ENCODE measurements around the gene LLPH. TPM values are rescaled to one million over a fixed set of nuclear protein-coding genes. Genes with fewer than 3 reads are reported as not detected.
A peak's percentile ranks its signal among the peaks of the same experiment; 100 is the strongest.

Gene LLPH
- total RNA-seq, 1 donor: 5.1 TPM

DNA sequence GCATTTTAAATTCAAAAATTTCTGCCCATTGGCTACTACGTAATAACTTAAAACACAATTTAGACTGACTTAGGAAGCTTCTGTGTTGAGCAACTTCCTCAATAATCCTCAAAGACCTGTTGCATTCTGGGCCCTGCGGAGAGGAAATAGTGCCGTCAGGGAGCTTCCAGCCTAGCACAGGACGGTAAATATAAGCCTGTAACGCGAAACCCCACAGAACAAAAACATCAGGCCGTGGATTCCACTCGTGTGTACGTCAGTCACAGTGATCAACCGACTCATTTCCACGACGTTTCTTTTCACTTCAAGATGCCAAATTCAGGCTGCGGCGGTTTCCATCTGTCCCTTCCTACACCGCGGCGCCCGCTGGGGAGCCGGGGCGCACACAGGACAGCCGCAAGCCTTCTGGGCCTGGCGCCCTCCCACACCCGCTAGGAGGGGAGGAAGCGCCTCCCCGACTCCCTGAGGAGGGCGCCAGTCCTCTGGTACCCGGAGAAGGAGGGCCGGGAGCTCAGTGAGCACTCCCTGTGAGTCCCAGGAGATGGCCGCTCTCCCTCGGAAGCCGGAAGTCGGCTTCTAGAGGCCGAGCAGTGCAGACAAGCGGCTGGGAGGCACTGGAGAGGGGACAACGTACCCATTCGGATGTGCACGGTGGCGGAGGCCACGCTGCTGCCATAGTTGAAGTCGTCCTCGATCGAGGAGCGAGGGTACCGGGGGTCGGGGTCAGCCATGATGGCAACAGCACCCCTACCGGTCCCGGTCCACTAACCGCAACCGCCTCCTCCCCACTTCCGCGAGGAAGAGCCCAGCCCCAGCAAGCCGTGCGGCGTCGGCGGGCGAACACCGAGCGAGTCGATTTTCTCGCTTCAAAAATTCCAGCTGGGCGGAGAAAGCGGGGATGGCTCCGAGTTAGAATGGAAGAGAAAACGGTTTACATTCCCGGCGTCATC, 38.9 kb upstream of the LLPH start, which contains the start of gene TMBIM4:
TSS of gene TMBIM4 (minus strand) at position 776 of the 950 bp plus-strand sequence. CDS start at position 731, 45 bp downstream.
- H3K27ac ChIP-seq (ENCODE audit: low read depth, low read length): peak within 1 kb of the TSS; percentile 98
- peaks cover 10% of the 10 kb centered on the region for H3K4me1 ChIP-seq (ENCODE audit: insufficient read depth, low read length)
- peak; percentile 95 for DNase-seq (ENCODE audit: insufficient read length, low spot score, missing footprints)
- TF ChIP-seq CTCF (IDR thresholded peaks at IDR 0.05; ENCODE audit: extremely low read depth, low read depth, low read length): peak; percentile 46
- peak within 1 kb of the TSS; percentile 95 for H3K4me3 ChIP-seq (ENCODE audit: insufficient read depth, low read length)
- peak within 1 kb of the TSS; percentile 97 for H3K4me2 ChIP-seq (ENCODE audit: insufficient read depth, low read length)
- peaks cover 3% of the 10 kb centered on the region for H3K36me3 ChIP-seq (ENCODE audit: insufficient read depth, low read length)
- no peaks in the 10 kb centered on the region for H3K27me3 ChIP-seq (ENCODE audit: insufficient read depth, low read length)
- peaks cover 42% of the 10 kb centered on the region for H3K79me2 ChIP-seq (ENCODE audit: insufficient read depth, low read length)
- no peaks in the 10 kb centered on the region for H4K20me1 ChIP-seq (ENCODE audit: insufficient read depth, low read length)
- H2AFZ ChIP-seq (ENCODE audit: low read length): peak within 1 kb of the TSS; percentile 99
- no peaks in the 10 kb centered on the region for H3K9me3 ChIP-seq (ENCODE audit: low read depth, low read length)

DNA sequence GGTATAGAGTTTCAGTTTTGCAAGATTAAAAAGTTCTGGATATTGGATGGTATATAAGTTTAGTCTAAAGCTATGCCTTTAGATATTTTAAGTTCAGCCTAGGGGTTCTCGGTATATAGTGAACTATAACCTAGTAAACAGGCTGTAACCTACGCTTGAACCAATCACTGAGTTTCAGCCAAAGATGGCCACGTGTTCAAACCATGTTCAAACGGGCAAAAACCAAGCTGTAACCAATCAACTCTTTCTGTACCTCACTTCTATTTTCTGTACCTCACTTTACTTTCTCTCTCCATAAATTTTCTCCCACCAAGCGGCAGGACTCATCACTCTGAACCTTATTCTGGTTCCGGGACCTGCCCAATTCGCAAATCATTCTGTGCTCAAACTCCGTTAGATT, 37.9 kb upstream of the LLPH start:
- H3K4me2 ChIP-seq (ENCODE audit: insufficient read depth, low read length): peak overlapping the region; percentile 97
- peak overlapping the region; percentile 28 for H2AFZ ChIP-seq (ENCODE audit: low read length)
- H3K36me3 ChIP-seq (ENCODE audit: insufficient read depth, low read length): peaks cover 3% of the 10 kb centered on the region
- no peaks in the 10 kb centered on the region for H4K20me1 ChIP-seq (ENCODE audit: insufficient read depth, low read length)
- no peak for TF ChIP-seq CTCF (IDR thresholded peaks at IDR 0.05; ENCODE audit: extremely low read depth, low read depth, low read length)
- H3K4me1 ChIP-seq (ENCODE audit: insufficient read depth, low read length): peaks cover 12% of the 10 kb centered on the region
- no peak for DNase-seq (ENCODE audit: insufficient read length, low spot score, missing footprints)
- peak overlapping the region; percentile 95 for H3K4me3 ChIP-seq (ENCODE audit: insufficient read depth, low read length)
- peak overlapping the region; percentile 98 for H3K27ac ChIP-seq (ENCODE audit: low read depth, low read length)
- H3K27me3 ChIP-seq (ENCODE audit: insufficient read depth, low read length): no peaks in the 10 kb centered on the region
- peaks cover 53% of the 10 kb centered on the region for H3K79me2 ChIP-seq (ENCODE audit: insufficient read depth, low read length)
- no peaks in the 10 kb centered on the region for H3K9me3 ChIP-seq (ENCODE audit: low read depth, low read length)

DNA sequence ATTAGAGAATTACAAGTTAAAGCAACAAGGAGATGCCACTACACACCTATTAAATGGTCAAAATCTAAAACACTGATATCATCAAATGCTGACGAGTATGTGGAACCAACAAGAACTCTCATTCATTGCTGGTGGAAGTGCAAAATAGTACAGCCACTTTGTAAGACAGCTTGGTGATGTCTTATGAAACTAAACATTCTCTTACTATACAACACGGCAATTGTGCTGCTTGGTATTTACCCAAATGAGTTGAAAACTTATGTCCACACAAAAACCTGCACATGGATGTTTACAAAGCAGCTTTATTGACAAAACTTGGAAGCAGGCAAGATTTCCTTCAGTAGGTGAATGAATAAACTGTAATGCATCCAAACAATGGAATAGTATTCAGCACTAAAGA, 36.0 kb upstream of the LLPH start:
- peaks cover 9% of the 10 kb centered on the region for H4K20me1 ChIP-seq (ENCODE audit: insufficient read depth, low read length)
- no peak overlapping the region for H3K27ac ChIP-seq (ENCODE audit: low read depth, low read length)
- H3K4me2 ChIP-seq (ENCODE audit: insufficient read depth, low read length): no peak overlapping the region
- no peaks in the 10 kb centered on the region for H3K27me3 ChIP-seq (ENCODE audit: insufficient read depth, low read length)
- no peak overlapping the region for H3K4me3 ChIP-seq (ENCODE audit: insufficient read depth, low read length)
- peaks cover 3% of the 10 kb centered on the region for H3K36me3 ChIP-seq (ENCODE audit: insufficient read depth, low read length)
- no peaks in the 10 kb centered on the region for H3K9me3 ChIP-seq (ENCODE audit: low read depth, low read length)
- no peak for DNase-seq (ENCODE audit: insufficient read length, low spot score, missing footprints)
- H3K79me2 ChIP-seq (ENCODE audit: insufficient read depth, low read length): peaks cover 71% of the 10 kb centered on the region
- no peak for TF ChIP-seq CTCF (IDR thresholded peaks at IDR 0.05; ENCODE audit: extremely low read depth, low read depth, low read length)
- no peak overlapping the region for H2AFZ ChIP-seq (ENCODE audit: low read length)
- peaks cover 12% of the 10 kb centered on the region for H3K4me1 ChIP-seq (ENCODE audit: insufficient read depth, low read length)

DNA sequence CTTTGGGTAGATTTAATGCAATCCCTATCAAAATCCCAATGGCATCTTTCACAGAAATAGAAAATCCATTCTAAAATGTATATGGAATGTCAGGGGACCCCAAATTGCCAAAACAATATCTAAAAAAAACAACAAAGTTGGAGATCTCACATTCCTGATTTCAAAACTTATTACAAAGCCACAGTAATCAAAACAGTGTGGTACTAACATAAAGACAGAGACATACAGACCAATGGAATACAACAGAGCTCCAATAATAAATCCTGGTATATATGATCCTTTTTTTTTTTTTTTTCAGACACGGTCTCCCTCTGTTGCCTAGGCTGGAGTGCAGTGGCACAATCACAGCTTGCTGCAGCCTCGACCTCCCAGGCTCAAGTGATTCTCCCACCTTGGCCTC, 34.6 kb upstream of the LLPH start:
- H4K20me1 ChIP-seq (ENCODE audit: insufficient read depth, low read length): peaks cover 9% of the 10 kb centered on the region
- H3K9me3 ChIP-seq (ENCODE audit: low read depth, low read length): no peaks in the 10 kb centered on the region
- H3K27me3 ChIP-seq (ENCODE audit: insufficient read depth, low read length): no peaks in the 10 kb centered on the region
- no peak overlapping the region for H3K27ac ChIP-seq (ENCODE audit: low read depth, low read length)
- no peak overlapping the region for H2AFZ ChIP-seq (ENCODE audit: low read length)
- DNase-seq (ENCODE audit: insufficient read length, low spot score, missing footprints): no peak
- H3K79me2 ChIP-seq (ENCODE audit: insufficient read depth, low read length): peaks cover 82% of the 10 kb centered on the region
- no peak overlapping the region for H3K4me2 ChIP-seq (ENCODE audit: insufficient read depth, low read length)
- peaks cover 12% of the 10 kb centered on the region for H3K4me1 ChIP-seq (ENCODE audit: insufficient read depth, low read length)
- no peak for TF ChIP-seq CTCF (IDR thresholded peaks at IDR 0.05; ENCODE audit: extremely low read depth, low read depth, low read length)
- H3K36me3 ChIP-seq (ENCODE audit: insufficient read depth, low read length): peaks cover 3% of the 10 kb centered on the region
- no peak overlapping the region for H3K4me3 ChIP-seq (ENCODE audit: insufficient read depth, low read length)
